T-helper 1 cell treated with Interleukin-12 subunit alpha and Interleukin-12 subunit beta and Interleukin-4 antibody, amounts not matched to agents 30 μg/mL and 1 μg/mL, for 36 hours (primary cell): ENCODE results near the gene MASP1.

Experiments
- H3K27ac Mint-ChIP-seq: one replicate; pipeline ENCODE4 v1.8.0; 2021; ENCODE audit warnings: mild to moderate bottlenecking, mixed read lengths
- H3K27me3 Mint-ChIP-seq: one replicate; pipeline ENCODE4 v1.8.0; 2021; ENCODE audit warnings: low read depth, mixed read lengths
- H3K36me3 Mint-ChIP-seq: one replicate; pipeline ENCODE4 v1.8.0; 2021; ENCODE audit warnings: low read depth, mixed read lengths
- H3K4me1 Mint-ChIP-seq: one replicate; pipeline ENCODE4 v1.8.0; 2021; ENCODE audit warnings: low read depth, mixed read lengths
- H3K4me3 Mint-ChIP-seq: one replicate; pipeline ENCODE4 v1.8.0; 2021; ENCODE audit warnings: mild to moderate bottlenecking, moderate library complexity, mixed read lengths
- H3K9me3 Mint-ChIP-seq: one replicate; pipeline ENCODE4 v1.8.0; 2021; ENCODE audit warnings: mixed read lengths

MASP1 gene

DNA sequence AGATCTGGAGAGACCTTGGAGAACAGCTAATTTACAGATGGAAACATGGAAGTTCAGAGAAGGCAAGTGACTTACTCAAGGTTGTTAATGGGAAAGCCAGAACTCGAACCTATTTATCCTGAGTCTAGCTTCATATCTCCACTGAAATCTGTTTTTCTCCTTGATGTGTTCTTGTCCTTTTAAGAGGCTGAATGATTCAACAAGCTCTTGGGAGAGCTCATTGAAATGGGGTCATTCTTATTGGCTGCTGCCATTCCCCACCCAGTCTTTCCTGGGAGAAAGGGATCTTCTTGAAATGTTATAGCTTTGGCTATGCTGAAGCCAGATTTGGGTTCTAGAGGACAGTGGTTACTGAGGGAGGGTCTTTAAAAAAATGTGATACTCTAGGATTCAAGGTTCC lies 53.3 kb downstream of the MASP1 start:
- no peaks in the 10 kb centered on the region for H3K9me3 Mint-ChIP-seq
- H3K4me3 Mint-ChIP-seq: no peak overlapping the region
- no peaks in the 10 kb centered on the region for H3K27me3 Mint-ChIP-seq
- H3K27ac Mint-ChIP-seq: no peak overlapping the region
- no peaks in the 10 kb centered on the region for H3K4me1 Mint-ChIP-seq
- no peaks in the 10 kb centered on the region for H3K36me3 Mint-ChIP-seq

DNA sequence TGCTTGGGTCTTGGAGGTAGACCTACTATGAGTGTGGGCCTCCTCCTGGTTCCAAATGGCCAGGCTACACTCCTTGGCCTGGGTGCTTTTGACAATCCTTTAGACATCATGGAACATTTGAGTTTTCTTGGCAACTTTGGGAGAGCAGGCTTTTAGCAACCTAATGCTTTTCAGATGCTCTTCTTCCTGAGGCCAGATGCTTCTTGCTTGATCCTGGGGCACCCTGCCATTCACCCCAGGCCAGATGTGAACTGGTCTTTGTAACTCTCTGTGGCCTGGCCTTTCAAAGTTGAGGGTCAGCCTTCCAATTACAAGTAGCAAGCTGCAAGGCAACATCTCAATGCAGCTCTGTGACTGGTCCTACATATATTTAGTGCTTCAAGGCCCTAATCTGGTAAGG lies 53.8 kb downstream of the MASP1 start:
- Mint-ChIP-seq H3K4me3 (no peak overlapping the region), H3K27me3 (no peaks in the 10 kb centered on the region), H3K9me3 (no peaks in the 10 kb centered on the region), H3K27ac (no peak overlapping the region), H3K4me1 (no peaks in the 10 kb centered on the region), H3K36me3 (no peaks in the 10 kb centered on the region)

DNA sequence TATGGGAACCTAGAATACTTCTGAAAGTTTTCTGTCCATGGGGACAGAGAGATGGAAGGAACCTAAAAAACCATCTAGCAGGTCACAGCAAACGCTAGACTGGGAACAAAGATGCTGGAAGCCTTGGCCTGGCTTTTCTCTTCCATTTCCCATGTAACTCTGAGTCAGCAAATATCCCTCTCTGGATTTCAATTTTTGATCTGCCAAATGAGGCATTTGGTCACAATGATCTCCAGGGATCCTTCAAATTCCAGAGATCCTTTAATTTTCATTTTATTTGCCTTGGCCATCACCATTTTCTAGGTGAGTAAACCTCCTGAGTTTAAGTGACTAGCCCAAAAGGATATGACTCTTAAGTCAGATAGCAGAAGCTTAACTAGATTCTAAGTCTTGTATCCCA lies 54.6 kb downstream of the MASP1 start:
- H3K9me3 Mint-ChIP-seq: no peaks in the 10 kb centered on the region
- no peaks in the 10 kb centered on the region for H3K4me1 Mint-ChIP-seq
- H3K27ac Mint-ChIP-seq: no peak overlapping the region
- H3K4me3 Mint-ChIP-seq: no peak overlapping the region
- no peaks in the 10 kb centered on the region for H3K27me3 Mint-ChIP-seq
- H3K36me3 Mint-ChIP-seq: no peaks in the 10 kb centered on the region

DNA sequence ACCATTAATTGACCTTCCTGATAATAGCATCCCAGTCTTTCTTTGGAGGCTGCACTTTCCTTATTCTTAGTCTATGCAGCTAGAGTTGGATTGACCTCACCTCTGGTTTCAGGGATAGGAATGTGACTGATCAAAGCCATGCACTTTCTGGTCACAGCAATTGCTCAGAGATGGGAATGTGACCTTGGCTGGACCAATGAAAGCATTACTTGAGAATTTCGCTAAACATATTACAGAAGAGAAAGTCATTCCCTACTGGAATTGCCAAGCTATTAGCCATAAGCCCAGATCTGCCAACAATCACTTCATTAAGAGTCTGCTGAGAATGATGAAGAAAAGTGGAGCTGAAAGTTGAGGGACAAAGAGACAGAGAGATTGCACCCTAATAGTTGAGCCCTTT lies 61.5 kb downstream of the MASP1 start:
- Mint-ChIP-seq H3K27me3 (peaks cover 10% of the 10 kb centered on the region), H3K27ac (no peak overlapping the region)

DNA sequence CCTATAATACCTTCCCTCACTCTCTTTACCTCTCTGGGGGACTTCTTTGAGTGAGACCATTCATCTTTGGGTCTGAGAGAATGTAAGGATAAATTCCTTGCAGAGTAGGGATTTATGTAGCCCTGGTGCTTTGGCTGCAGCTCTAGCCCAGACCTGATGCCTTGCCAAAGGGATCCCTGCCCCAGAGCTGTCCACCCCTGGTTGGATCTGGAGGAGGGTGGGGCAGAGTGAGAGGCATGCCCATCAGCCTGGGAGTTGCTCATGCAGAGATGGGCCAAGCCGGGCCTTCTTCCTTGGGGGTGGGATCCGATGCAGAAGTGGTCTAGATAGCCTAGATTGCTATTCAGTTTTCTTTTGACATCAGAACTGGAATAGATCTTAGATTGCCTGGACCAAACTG lies 62.8 kb downstream of the MASP1 start:
- H3K27me3 Mint-ChIP-seq: peaks cover 10% of the 10 kb centered on the region
- no peaks in the 10 kb centered on the region for H3K9me3 Mint-ChIP-seq
- no peaks in the 10 kb centered on the region for H3K36me3 Mint-ChIP-seq
- no peak overlapping the region for H3K27ac Mint-ChIP-seq
- H3K4me3 Mint-ChIP-seq: no peak overlapping the region
- H3K4me1 Mint-ChIP-seq: no peaks in the 10 kb centered on the region

More for the DNA sequence above, 61.5 kb downstream of the MASP1 start:
- no peak overlapping the region for H3K4me3 Mint-ChIP-seq
- H3K9me3 Mint-ChIP-seq: no peaks in the 10 kb centered on the region
- H3K36me3 Mint-ChIP-seq: no peaks in the 10 kb centered on the region
- no peaks in the 10 kb centered on the region for H3K4me1 Mint-ChIP-seq

DNA sequence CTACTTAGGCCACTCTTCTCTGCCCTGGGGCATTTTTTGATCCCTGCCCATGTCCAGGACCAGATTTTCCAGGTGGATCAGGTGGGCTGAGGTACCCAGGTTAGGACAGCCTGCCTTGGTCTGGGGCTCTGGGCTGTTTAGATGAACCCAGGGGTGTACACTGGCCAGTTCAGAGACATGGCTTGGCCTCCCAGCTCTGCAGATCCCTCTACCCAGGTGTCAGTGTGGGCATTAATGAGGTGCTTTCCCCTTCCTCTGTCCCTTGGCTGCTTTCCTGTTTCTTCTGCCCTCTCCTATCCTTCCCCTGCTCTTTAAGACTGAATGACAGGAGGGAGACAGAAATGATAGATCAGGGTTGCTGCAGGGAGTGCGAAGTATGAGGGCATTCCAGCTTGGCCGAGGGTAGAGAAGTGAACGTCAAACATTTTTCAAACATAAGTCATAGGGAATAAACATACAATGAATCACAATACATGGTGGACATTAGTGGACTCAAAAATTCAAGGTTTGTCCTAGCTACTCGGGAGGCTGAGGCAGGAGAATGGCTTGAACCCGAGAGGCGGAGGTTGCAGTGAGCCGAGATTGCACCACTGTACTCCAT lies 63.8 kb downstream of the MASP1 start:
- no peaks in the 10 kb centered on the region for H3K9me3 Mint-ChIP-seq
- H3K4me1 Mint-ChIP-seq: no peaks in the 10 kb centered on the region
- H3K27ac Mint-ChIP-seq: no peak overlapping the region
- no peaks in the 10 kb centered on the region for H3K36me3 Mint-ChIP-seq
- no peak overlapping the region for H3K4me3 Mint-ChIP-seq
- peaks cover 10% of the 10 kb centered on the region for H3K27me3 Mint-ChIP-seq

DNA sequence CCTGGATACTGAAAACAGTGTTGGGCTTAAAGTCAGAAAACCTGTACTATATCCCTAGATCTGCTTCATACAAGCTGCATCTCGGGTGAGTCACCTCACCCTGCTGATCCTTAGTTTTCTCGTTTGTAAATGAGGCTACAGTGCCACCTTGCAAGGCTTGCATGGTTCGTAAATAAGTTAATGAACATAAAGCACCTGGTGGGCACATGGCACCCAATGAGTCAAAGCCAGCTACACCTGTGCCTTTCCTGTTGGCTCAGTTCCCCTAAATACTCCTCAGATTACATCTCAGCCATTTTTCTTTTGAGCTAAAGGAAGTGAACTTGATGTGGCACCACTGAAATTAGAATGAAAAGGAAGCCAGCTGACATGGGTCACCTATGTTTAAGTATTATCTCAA lies 67.7 kb downstream of the MASP1 start:
- no peaks in the 10 kb centered on the region for H3K4me1 Mint-ChIP-seq
- no peaks in the 10 kb centered on the region for H3K36me3 Mint-ChIP-seq
- no peaks in the 10 kb centered on the region for H3K9me3 Mint-ChIP-seq
- H3K27ac Mint-ChIP-seq: no peak overlapping the region
- no peak overlapping the region for H3K4me3 Mint-ChIP-seq
- H3K27me3 Mint-ChIP-seq: peaks cover 8% of the 10 kb centered on the region

DNA sequence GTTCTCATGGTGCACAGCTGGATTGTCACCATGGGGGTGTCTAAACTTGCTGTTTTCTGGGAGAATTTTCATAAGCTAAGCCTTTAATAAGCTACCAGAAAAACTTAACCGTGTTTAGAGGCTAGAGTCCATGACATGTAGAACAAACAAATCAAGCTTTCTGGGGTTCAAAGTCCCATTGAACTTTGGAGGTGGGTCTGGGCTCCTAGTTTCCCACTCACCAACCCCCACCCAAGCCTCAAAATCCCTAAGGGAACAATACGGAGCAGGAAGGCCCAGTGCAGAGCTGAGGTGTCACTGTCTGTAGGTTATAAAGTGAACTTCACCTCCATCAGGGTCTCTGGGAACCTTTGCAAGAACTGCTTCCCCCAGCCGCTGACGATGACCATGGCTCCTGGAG lies 68.7 kb downstream of the MASP1 start:
- no peaks in the 10 kb centered on the region for H3K9me3 Mint-ChIP-seq
- no peak overlapping the region for H3K27ac Mint-ChIP-seq
- no peaks in the 10 kb centered on the region for H3K4me1 Mint-ChIP-seq
- no peaks in the 10 kb centered on the region for H3K36me3 Mint-ChIP-seq
- H3K4me3 Mint-ChIP-seq: no peak overlapping the region
- H3K27me3 Mint-ChIP-seq: peaks cover 10% of the 10 kb centered on the region

DNA sequence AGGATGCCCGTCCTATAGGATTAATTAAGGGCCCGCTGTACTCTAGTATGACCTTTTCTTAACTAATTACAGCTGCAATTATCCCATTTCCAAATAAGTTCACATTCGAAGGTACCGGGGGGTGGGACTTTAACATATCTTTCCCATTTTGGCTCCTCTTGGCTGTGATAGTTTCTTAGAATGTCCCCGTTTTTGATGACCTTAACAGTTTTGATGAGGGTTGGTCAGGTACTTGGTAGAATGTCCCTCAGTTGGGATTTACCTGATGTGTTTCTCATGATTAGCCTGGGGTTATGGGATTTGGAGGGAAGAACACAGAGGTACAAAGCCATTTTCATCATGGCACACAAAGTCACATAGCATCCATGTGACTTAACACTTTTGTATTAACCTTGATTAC lies 76.1 kb downstream of the MASP1 start:
- Mint-ChIP-seq H3K36me3 (no peaks in the 10 kb centered on the region), H3K27me3 (peaks cover 31% of the 10 kb centered on the region), H3K27ac (no peak overlapping the region), H3K4me3 (no peak overlapping the region), H3K9me3 (no peaks in the 10 kb centered on the region), H3K4me1 (no peaks in the 10 kb centered on the region)

DNA sequence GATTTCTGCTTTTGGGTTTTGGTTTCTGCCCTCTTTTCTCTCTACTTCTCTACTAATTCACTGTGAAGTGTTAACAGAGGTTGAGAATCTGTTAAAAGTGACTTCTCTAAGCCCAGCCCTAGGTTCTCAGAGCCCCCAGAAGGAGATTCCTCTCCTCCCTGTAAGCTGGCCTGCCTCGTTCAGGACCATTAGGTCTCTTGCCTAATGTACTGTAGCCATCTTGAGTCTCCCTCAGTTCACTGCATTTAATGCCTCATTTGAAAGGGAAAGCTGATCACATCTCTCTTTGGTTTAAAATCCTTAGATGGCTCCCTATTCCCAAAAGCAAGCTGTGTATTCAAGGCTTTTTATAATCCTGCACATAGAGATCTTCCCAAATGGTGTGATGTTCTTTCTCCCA lies 77.9 kb downstream of the MASP1 start:
- Mint-ChIP-seq H3K27ac (no peak overlapping the region), H3K4me1 (no peaks in the 10 kb centered on the region)

DNA sequence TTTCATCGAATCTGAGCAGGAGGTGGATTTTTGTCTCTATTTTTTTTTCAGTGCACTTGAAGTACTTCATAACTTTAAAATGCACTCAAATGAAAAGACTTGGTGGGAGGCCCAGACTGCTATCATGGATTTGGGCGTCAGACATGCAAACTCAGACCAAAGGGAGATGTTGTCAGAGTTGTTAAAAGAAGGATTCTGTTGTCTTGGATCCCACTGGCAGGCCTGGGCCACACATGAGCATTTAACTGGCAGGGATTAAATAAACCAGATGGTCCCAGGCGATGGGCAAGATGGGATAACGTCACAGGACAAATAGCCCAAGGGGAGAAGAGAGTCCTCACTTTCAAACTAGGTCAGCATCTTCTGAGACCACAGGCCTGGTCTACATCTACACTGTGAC lies 78.8 kb downstream of the MASP1 start:
- H3K27me3 Mint-ChIP-seq: peaks cover 35% of the 10 kb centered on the region
- no peaks in the 10 kb centered on the region for H3K36me3 Mint-ChIP-seq
- H3K9me3 Mint-ChIP-seq: no peaks in the 10 kb centered on the region
- H3K27ac Mint-ChIP-seq: no peak overlapping the region
- no peak overlapping the region for H3K4me3 Mint-ChIP-seq
- H3K4me1 Mint-ChIP-seq: no peaks in the 10 kb centered on the region

More for the DNA sequence above, 77.9 kb downstream of the MASP1 start:
- Mint-ChIP-seq H3K36me3 (no peaks in the 10 kb centered on the region), H3K27me3 (peaks cover 36% of the 10 kb centered on the region), H3K9me3 (no peaks in the 10 kb centered on the region), H3K4me3 (no peak overlapping the region)

DNA sequence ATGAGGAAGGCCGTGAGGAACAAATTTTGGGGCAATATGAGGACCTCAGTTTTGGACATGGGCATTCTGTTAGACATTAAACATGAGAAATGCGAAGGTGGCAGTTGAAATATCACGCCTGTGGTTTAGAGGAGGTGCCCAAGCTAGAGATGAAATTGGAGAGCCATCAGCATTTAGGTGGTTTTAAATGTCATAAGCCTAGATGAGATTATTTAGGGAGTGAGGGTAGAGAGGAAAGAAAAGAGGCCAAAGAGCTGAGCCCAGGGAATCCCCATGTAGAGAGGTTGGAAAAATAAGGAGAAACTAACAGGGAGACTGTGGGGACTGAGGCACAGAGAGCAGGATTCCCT lies 79.4 kb downstream of the MASP1 start:
- no peaks in the 10 kb centered on the region for H3K9me3 Mint-ChIP-seq
- peaks cover 37% of the 10 kb centered on the region for H3K27me3 Mint-ChIP-seq
- no peaks in the 10 kb centered on the region for H3K36me3 Mint-ChIP-seq
- no peak overlapping the region for H3K27ac Mint-ChIP-seq
- H3K4me1 Mint-ChIP-seq: no peaks in the 10 kb centered on the region
- H3K4me3 Mint-ChIP-seq: no peak overlapping the region

DNA sequence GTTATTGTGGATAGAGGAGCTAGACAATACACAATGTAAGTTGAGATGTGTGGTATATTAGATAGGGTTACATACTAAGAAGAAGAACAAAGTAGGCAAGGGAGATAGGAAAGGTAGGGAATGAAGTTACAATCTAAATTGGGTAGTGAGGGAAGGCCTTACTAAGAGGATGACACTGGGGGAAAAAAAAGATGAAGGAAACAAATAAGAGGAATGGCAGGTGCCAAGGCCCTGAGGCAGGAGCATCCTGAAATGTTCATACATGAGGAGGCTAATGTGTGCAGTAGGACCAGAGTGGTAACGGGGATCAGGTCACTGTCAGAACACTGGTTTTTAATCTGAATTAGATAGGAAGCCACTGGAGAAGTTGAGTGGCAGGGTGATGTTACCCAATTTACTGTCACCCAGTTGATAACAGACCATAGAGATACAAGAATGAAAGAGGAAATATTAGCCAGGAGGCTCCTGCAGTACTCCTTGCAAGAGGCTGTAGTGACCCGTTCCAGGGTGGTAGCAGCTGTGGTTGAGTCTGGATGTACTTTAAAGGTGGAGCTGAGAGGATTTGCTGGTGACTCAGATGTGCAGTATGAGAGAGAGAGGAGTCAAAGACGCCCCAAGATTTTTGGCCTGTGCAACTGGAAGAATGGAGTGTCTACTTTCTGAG lies 79.9 kb downstream of the MASP1 start:
- no peaks in the 10 kb centered on the region for H3K36me3 Mint-ChIP-seq
- no peaks in the 10 kb centered on the region for H3K9me3 Mint-ChIP-seq
- H3K27ac Mint-ChIP-seq: no peak overlapping the region
- H3K4me1 Mint-ChIP-seq: no peaks in the 10 kb centered on the region
- no peak overlapping the region for H3K4me3 Mint-ChIP-seq
- peaks cover 33% of the 10 kb centered on the region for H3K27me3 Mint-ChIP-seq

DNA sequence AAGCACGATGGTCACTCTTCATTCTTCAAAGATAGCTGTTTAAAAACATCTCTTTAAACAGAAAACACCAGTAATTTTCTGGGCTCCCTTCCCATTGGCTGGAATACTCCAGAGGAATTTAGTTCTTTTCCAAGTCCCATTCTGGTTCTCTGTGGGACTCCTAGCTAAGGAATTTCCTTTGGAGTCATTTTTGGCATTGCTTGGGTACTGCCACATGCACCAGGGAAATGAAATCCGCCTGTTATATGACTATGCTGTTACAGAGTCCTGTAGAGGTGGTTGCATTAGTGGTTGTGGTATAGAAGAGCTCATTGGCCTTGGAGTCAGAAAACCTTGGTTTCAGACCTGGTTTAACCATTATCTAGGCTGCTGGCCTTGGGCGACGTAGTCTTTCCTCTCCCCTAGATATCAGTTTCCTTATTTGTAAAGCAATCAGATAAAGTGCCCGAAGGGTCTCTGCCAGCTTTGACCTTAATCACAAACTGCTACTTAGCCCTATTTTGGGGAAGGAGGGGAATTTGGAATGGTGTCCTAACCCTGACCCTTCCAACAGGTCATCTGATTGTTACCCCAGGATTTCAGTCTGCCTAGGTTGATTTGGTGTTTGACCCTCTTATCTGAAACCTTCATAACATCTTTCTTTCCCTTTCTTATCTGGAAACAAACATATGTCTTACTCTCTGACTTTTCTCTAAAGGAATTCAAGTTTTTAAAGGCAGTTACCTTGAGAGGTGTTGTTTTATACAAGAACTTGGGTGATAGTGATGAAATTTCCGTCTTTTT lies 80.8 kb downstream of the MASP1 start:
- H3K4me1 Mint-ChIP-seq: no peaks in the 10 kb centered on the region
- H3K36me3 Mint-ChIP-seq: no peaks in the 10 kb centered on the region
- H3K27me3 Mint-ChIP-seq: peaks cover 30% of the 10 kb centered on the region
- no peak overlapping the region for H3K4me3 Mint-ChIP-seq
- no peaks in the 10 kb centered on the region for H3K9me3 Mint-ChIP-seq
- H3K27ac Mint-ChIP-seq: no peak overlapping the region

DNA sequence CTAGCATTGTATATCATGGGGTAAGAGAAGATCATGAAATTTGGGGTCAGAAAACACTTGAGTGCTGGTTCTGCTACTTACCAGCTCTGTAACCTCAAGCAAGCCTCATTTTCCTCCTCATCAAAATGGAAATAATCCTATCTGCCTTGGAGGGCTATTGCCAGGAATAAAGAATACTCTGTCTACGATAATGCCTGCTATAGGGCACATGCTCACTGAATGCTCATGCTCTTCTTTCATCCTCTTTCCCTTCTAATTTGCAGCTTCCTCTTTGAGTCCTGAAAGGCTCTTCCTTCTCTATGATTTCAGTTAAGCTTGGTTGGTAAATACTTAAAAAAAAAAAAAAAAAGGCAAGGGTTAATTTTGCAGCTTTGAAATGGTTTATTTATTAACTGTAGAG lies 81.4 kb downstream of the MASP1 start:
- Mint-ChIP-seq H3K4me1 (no peaks in the 10 kb centered on the region), H3K36me3 (no peaks in the 10 kb centered on the region), H3K4me3 (no peak overlapping the region), H3K27ac (no peak overlapping the region), H3K9me3 (no peaks in the 10 kb centered on the region), H3K27me3 (peaks cover 29% of the 10 kb centered on the region)
